ENCODE data around the gene KRT81.

DNA sequence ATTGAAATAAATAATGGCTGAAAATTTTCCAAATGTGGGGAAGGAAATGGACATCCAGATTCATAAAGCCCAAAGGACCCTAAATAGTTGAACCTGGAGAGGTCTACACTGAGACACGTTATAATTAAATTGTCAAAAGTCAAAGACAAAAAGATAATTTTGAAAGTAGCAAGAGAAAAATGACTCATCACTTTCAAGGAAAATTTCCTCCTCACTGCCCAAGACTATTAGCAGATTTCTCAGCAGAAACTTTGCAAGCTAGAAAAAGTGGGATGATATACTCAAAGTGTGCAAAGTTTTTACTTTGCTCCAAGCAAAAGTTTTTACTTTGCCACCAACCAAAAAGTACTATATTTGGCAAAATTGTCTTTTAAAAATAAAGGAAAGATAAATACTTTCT, 45.7 kb upstream of the KRT81 start:
- TF ChIP-seq POLR2A (IDR thresholded peaks at IDR 0.05; ENCODE audit: low read length) = no peak
- TF ChIP-seq GATA1 (IDR thresholded peaks at IDR 0.05; ENCODE audit: low read depth, low read length) = no peak

Data from erythroblast (primary cell).